Effector memory CD4-positive, alpha-beta T cell (primary cell): ENCODE data around the gene TMEM117.

Experiments used
- DNase-seq, 3 donors: peaks; one replicate each; pipeline ENCODE4 v3.0.0-alpha.2; 2020
- H3K27ac ChIP-seq: 2 replicates; pipeline ENCODE4 v1.7.0; 2013; ENCODE audit warnings: mild to moderate bottlenecking, low read length, moderate library complexity; ENCODE audit not compliant: insufficient read depth, poor library complexity, severe bottlenecking
- H3K27me3 ChIP-seq: replicated peaks from 2 replicates; pipeline ENCODE4 v1.7.0; 2013; ENCODE audit warnings: mild to moderate bottlenecking, low read length; ENCODE audit not compliant: insufficient read depth, control insufficient read depth, poor library complexity, severe bottlenecking
- H3K36me3 ChIP-seq: 2 replicates; pipeline ENCODE4 v1.7.0; 2013; ENCODE audit warnings: mild to moderate bottlenecking, low read length, moderate library complexity; ENCODE audit not compliant: control insufficient read depth, insufficient read depth
- H3K4me1 ChIP-seq: 2 replicates; pipeline ENCODE4 v1.7.0; 2013; ENCODE audit warnings: low read length, mild to moderate bottlenecking; ENCODE audit not compliant: control insufficient read depth, insufficient read depth, poor library complexity, severe bottlenecking
- H3K4me3 ChIP-seq: 2 replicates; pipeline ENCODE4 v1.7.0; 2013; ENCODE audit warnings: low read length, low read depth, mild to moderate bottlenecking; ENCODE audit not compliant: insufficient read depth, poor library complexity, severe bottlenecking
- H3K9me3 ChIP-seq: 2 replicates; pipeline ENCODE4 v1.7.0; 2013; ENCODE audit warnings: mild to moderate bottlenecking, low read length, moderate library complexity; ENCODE audit not compliant: control insufficient read depth

Gene TMEM117

GRCh38 chr12:43969882-43970281, 134.0 kb downstream of the TMEM117 start:
- no peaks in the 10 kb centered on the region for H3K36me3 ChIP-seq
- DNase-seq, result no peak
- no peaks in the 10 kb centered on the region for H3K9me3 ChIP-seq
- no peaks in the 10 kb centered on the region for H3K4me1 ChIP-seq
- no peak overlapping the region for H3K27ac ChIP-seq
- H3K27me3 ChIP-seq, result no peaks in the 10 kb centered on the region
- H3K4me3 ChIP-seq, result no peak overlapping the region

GRCh38 chr12:43973385-43973784, 137.5 kb downstream of the TMEM117 start:
- H3K4me3 ChIP-seq, result no peak overlapping the region
- no peaks in the 10 kb centered on the region for H3K27me3 ChIP-seq
- no peaks in the 10 kb centered on the region for H3K36me3 ChIP-seq
- no peaks in the 10 kb centered on the region for H3K4me1 ChIP-seq
- H3K9me3 ChIP-seq, result no peaks in the 10 kb centered on the region
- no peak for DNase-seq
- no peak overlapping the region for H3K27ac ChIP-seq

- Histone ChIP-seq H3K27ac (no peak overlapping the region), H3K9me3 (no peaks in the 10 kb centered on the region), H3K27me3 (no peaks in the 10 kb centered on the region), H3K4me1 (no peaks in the 10 kb centered on the region), H3K36me3 (no peaks in the 10 kb centered on the region), H3K4me3 (no peak overlapping the region)
- no peak for DNase-seq
These were observed 138.1 kb downstream of the TMEM117 start for GRCh38 chr12:43973993-43974392.

- no peak for DNase-seq
- H3K36me3 ChIP-seq, result no peaks in the 10 kb centered on the region
- no peaks in the 10 kb centered on the region for H3K9me3 ChIP-seq
- H3K27me3 ChIP-seq, result no peaks in the 10 kb centered on the region
- H3K4me1 ChIP-seq, result no peaks in the 10 kb centered on the region
- H3K27ac ChIP-seq, result no peak overlapping the region
- H3K4me3 ChIP-seq, result no peak overlapping the region
These were observed 140.1 kb downstream of the TMEM117 start for GRCh38 chr12:43976027-43976426.

- Histone ChIP-seq H3K36me3 (no peaks in the 10 kb centered on the region), H3K4me3 (no peak overlapping the region), H3K4me1 (no peaks in the 10 kb centered on the region), H3K27me3 (no peaks in the 10 kb centered on the region), H3K9me3 (no peaks in the 10 kb centered on the region), H3K27ac (no peak overlapping the region)
- no peak for DNase-seq
These were observed 142.7 kb downstream of the TMEM117 start for GRCh38 chr12:43978556-43978955.

GRCh38 chr12:43979450-43979849, 143.6 kb downstream of the TMEM117 start:
- no peak for DNase-seq
- H3K4me1 ChIP-seq, result no peaks in the 10 kb centered on the region
- no peaks in the 10 kb centered on the region for H3K27me3 ChIP-seq
- H3K4me3 ChIP-seq, result no peak overlapping the region
- H3K27ac ChIP-seq, result no peak overlapping the region
- no peaks in the 10 kb centered on the region for H3K36me3 ChIP-seq
- H3K9me3 ChIP-seq, result no peaks in the 10 kb centered on the region

GRCh38 chr12:43980627-43981191, 144.8 kb downstream of the TMEM117 start:
- H3K36me3 ChIP-seq, result no peaks in the 10 kb centered on the region
- H3K9me3 ChIP-seq, result no peaks in the 10 kb centered on the region
- no peak for DNase-seq
- no peaks in the 10 kb centered on the region for H3K27me3 ChIP-seq
- H3K4me3 ChIP-seq, result no peak overlapping the region
- H3K4me1 ChIP-seq, result no peaks in the 10 kb centered on the region
- H3K27ac ChIP-seq, result no peak overlapping the region

- Histone ChIP-seq H3K4me1 (no peaks in the 10 kb centered on the region), H3K36me3 (no peaks in the 10 kb centered on the region), H3K27ac (no peak overlapping the region), H3K4me3 (no peak overlapping the region), H3K27me3 (no peaks in the 10 kb centered on the region), H3K9me3 (no peaks in the 10 kb centered on the region)
- no peak for DNase-seq
These were observed 145.8 kb downstream of the TMEM117 start for GRCh38 chr12:43981726-43982125.

- no peak overlapping the region for H3K4me3 ChIP-seq
- no peaks in the 10 kb centered on the region for H3K36me3 ChIP-seq
- no peak for DNase-seq
- H3K9me3 ChIP-seq, result no peaks in the 10 kb centered on the region
- no peaks in the 10 kb centered on the region for H3K27me3 ChIP-seq
- H3K27ac ChIP-seq, result no peak overlapping the region
- no peaks in the 10 kb centered on the region for H3K4me1 ChIP-seq
These were observed 146.7 kb downstream of the TMEM117 start for GRCh38 chr12:43982544-43982943.

GRCh38 chr12:43988838-43989560, 153.1 kb downstream of the TMEM117 start:
- no peak overlapping the region for H3K27ac ChIP-seq
- no peaks in the 10 kb centered on the region for H3K27me3 ChIP-seq
- no peaks in the 10 kb centered on the region for H3K4me1 ChIP-seq
- H3K36me3 ChIP-seq, result no peaks in the 10 kb centered on the region
- H3K4me3 ChIP-seq, result no peak overlapping the region
- H3K9me3 ChIP-seq, result no peaks in the 10 kb centered on the region
- DNase-seq, result no peak
